ENCODE results near the gene DOHH.

DNA sequence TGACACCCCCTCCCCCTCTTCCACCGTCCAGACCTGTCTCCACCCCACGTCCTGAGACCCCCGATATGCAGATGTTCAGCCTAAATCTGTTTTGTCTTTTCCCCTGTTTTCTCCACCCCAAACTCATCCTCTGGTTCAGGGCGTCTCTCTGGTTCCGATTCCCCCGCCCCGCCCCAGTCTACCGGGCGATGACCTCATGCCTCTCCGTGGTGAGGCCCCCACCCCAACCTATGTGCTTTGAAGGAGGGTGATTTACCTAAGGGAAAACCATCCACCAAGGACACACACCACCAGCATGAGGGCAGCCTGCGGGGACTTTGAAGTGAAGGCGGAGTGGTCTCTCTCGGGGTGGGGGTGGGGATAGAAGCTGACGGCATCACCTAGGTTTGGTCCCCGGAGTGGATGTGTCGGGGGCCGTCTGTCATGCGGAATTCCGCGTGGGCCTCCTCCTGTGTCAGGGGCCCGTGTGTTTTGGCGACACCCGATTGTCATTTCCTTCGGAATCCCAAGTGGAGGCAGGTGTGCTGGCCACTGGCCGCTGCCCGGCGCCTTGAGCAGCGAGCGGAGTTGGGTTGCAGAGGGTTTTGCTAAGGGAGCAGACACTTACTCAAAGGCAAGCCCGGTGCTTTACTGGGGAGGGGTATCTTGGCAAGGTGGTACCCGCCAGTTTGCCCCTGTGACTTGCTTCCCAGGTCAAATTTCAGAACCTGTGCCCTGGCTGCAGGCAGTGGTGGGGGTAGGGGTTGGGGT lies 7.1 kb upstream of the DOHH start:
- TF ChIP-seq, protein P1, sequence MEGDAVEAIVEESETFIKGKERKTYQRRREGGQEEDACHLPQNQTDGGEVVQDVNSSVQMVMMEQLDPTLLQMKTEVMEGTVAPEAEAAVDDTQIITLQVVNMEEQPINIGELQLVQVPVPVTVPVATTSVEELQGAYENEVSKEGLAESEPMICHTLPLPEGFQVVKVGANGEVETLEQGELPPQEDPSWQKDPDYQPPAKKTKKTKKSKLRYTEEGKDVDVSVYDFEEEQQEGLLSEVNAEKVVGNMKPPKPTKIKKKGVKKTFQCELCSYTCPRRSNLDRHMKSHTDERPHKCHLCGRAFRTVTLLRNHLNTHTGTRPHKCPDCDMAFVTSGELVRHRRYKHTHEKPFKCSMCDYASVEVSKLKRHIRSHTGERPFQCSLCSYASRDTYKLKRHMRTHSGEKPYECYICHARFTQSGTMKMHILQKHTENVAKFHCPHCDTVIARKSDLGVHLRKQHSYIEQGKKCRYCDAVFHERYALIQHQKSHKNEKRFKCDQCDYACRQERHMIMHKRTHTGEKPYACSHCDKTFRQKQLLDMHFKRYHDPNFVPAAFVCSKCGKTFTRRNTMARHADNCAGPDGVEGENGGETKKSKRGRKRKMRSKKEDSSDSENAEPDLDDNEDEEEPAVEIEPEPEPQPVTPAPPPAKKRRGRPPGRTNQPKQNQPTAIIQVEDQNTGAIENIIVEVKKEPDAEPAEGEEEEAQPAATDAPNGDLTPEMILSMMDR (IDR thresholded peaks at IDR 0.05), result no peak
- TF ChIP-seq POLR2A (IDR thresholded peaks at IDR 0.05), result no peak
- TF ChIP-seq POLR2AphosphoS5 (IDR thresholded peaks at IDR 0.05), result no peak
- TF ChIP-seq EP300 (IDR thresholded peaks at IDR 0.05), result no peak

All from stomach (tissue), 4 donors.